NCI-H526 (cell line): ENCODE measurements around the gene INHBA.

Experiments
- DNase-seq, 2 experiments: peaks; one replicate each; lab custom pipeline; 2025; lab: John Stamatoyannopoulos, UW

INHBA gene

GRCh38 chr7:41702635-41703371, at the start of gene INHBA:
INHBA (minus strand) TSS chr7:41703090; CDS start chr7:41700374, 2,716 bp downstream.
- no peak for DNase-seq

GRCh38 chr7:41752615-41753014, 49.7 kb upstream of the INHBA start:
- DNase-seq: no peak

- DNase-seq: no peak
Measured at GRCh38 chr7:41750661-41751540, 48.0 kb upstream of the INHBA start.

GRCh38 chr7:41747961-41748360, 45.1 kb upstream of the INHBA start:
- no peak for DNase-seq

- DNase-seq: no peak
Measured at GRCh38 chr7:41745451-41745850, 42.6 kb upstream of the INHBA start.

- no peak for DNase-seq
Measured at GRCh38 chr7:41744161-41744560, 41.3 kb upstream of the INHBA start.

- no peak for DNase-seq
Measured at GRCh38 chr7:41742401-41743020, 39.6 kb upstream of the INHBA start.

- DNase-seq: no peak
Measured at GRCh38 chr7:41738806-41739205, 35.9 kb upstream of the INHBA start.

GRCh38 chr7:41738336-41738735, 35.4 kb upstream of the INHBA start:
- no peak for DNase-seq

GRCh38 chr7:41735206-41735605, 32.3 kb upstream of the INHBA start:
- no peak for DNase-seq

GRCh38 chr7:41732843-41733306, 30.0 kb upstream of the INHBA start:
- no peak for DNase-seq

GRCh38 chr7:41732436-41732785, 29.5 kb upstream of the INHBA start:
- DNase-seq: no peak

- DNase-seq: peak; percentile 4 to 6
Measured at GRCh38 chr7:41731493-41732435, 28.9 kb upstream of the INHBA start.

GRCh38 chr7:41730668-41731067, 27.8 kb upstream of the INHBA start:
- no peak for DNase-seq

- no peak for DNase-seq
Measured at GRCh38 chr7:41730161-41730560, 27.3 kb upstream of the INHBA start.

- DNase-seq: no peak
Measured at GRCh38 chr7:41729059-41729458, 26.2 kb upstream of the INHBA start.

- no peak for DNase-seq
Measured at GRCh38 chr7:41725013-41725412, 22.1 kb upstream of the INHBA start.

GRCh38 chr7:41720886-41721285, 18.0 kb upstream of the INHBA start:
- no peak for DNase-seq

GRCh38 chr7:41720046-41720445, 17.2 kb upstream of the INHBA start:
- DNase-seq: no peak

- no peak for DNase-seq
Measured at GRCh38 chr7:41716691-41717090, 13.8 kb upstream of the INHBA start.

- no peak for DNase-seq
Measured at GRCh38 chr7:41715000-41715399, 12.1 kb upstream of the INHBA start.
